Stimulated activated CD8-positive, alpha-beta memory T cell treated with anti-CD3 and anti-CD28 coated beads, Interleukin-15, amount 100 ng/mL, for 4 hours (primary cell): Measurements from ENCODE around the gene PRCP.

ENCODE experiments used
- DNase-seq, 2 donors: peaks; one replicate each; pipeline ENCODE4 v3.0.0-alpha.2; 2020; ENCODE audit warnings: low read depth in 2 of 2

PRCP gene

DNA sequence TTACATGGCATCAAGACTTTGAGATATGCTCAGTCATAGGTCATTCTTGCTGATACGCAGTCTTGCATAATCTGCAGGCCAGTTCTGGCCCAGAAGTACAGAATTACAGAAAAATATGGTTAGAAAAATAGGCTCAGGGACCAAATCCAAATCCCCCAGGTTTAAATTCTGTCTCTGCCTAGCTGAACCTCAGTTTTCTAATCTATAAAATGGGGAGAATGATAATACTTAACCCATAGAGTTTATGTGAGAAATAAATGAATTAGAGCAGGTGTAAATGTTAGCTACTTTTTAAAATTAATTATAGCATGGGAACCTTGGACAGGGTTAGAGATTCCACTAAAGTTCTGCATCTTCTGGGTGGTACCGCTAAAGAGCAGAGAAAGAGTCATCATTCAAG, 114.2 kb downstream of the PRCP start:
- no peak for DNase-seq

- no peak for DNase-seq
Observed at GRCh38 chr11:82782825-82783374, 117.3 kb downstream of the PRCP start.

DNA sequence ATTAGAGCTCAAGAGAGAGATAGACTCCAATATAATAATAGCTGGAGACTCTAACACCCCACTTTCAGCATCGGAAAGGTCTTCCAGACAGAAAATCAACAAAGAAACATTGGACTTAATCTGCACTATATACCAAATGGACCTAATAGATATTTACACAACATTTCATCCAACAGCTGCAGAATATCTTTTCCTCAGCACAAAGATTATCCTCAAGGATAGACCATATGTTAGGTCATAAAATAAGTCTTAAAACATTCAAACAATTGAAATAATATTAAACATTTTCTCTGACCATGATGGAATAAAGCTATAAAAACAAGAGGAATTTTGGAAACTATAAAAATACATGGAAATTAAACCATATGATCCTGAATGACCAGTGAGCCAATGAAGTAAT, 121.5 kb downstream of the PRCP start:
- no peak for DNase-seq

- no peak for DNase-seq
Observed at GRCh38 chr11:82776377-82776776, 123.9 kb downstream of the PRCP start.

DNA sequence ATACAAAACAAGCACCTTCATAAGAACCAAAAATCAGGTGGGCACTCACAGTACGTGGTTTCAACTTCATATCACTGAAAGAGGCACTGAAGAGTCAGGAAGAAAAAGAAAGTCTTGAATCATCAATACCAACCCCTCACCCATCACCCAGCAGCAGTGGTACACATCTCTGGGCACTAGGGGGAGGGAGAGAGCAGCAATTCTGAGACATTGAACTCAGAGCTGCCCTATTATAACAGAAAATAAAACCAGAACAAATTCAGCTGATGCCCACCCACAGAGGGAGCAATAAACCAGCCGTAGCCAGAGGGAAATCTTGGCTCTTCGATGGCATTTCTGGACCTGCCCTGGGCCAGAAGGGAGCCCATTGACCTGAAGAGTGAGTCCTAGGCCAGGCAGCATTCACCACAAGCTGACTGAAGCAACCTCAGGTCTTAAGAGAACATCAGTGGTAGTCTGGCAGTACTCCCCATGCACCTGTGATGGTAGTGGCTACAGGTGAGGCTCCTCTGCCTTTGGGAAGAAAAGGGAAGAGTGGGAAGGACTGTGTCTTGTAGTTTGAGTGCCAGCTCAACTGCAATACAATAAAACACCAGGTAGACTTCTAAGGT, 124.4 kb downstream of the PRCP start:
- no peak for DNase-seq

DNA sequence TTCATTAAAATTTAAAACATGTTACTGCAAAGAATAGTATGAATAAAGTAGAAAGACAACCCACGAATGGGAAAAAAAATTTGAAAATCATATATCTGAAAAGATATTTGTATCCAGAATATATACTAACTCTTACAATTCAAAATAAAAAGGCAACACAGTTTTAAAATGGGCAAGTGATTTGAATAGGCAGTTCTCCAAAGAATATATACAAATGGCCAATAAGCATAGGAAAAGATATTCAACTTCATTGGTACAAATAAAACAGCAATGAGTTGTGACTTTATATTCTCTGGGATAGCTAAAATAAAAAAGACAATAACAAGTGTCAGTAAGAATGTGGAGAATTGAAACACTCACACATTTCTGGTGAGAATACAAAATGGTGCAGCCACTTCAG, 125.0 kb downstream of the PRCP start:
- DNase-seq = no peak
